Measurements from ENCODE around the gene FHDC1. TPM values are rescaled to one million over a fixed set of nuclear protein-coding genes. Genes with fewer than 3 reads are reported as not detected.

FHDC1 gene
- total and polyA plus RNA-seq, 8 donors: 9.0 to 32.9 (median 10.4) TPM

- no peak overlapping the region for H3K27ac ChIP-seq
- no peak for TF ChIP-seq CTCF (IDR thresholded peaks at IDR 0.05)
- peaks cover under 1% of the 10 kb centered on the region in 2 donors for H3K4me1 ChIP-seq
- no peaks in the 10 kb centered on the region for H3K9me3 ChIP-seq
- intact Hi-C loops (cut with DNase I): no loop called here
- ATAC-seq (no peak), DNase-seq (no peak)
- no peaks in the 10 kb centered on the region for H3K27me3 ChIP-seq
- H3K36me3 ChIP-seq: no peaks in the 10 kb centered on the region
- no peak overlapping the region for H3K4me3 ChIP-seq
Measured at GRCh38 chr4:153001626-153002025, 65.5 kb downstream of the FHDC1 start.

GRCh38 chr4:153002110-153002509 lies 66.0 kb downstream of the FHDC1 start:
- Histone ChIP-seq H3K9me3 (no peaks in the 10 kb centered on the region), H3K36me3 (no peaks in the 10 kb centered on the region), H3K4me3 (no peak overlapping the region), H3K27ac (no peak overlapping the region), H3K27me3 (no peaks in the 10 kb centered on the region), H3K4me1 (no peaks in the 10 kb centered on the region)
- no peak for ATAC-seq
- no peak for DNase-seq
- no peak for TF ChIP-seq CTCF (IDR thresholded peaks at IDR 0.05)
- intact Hi-C loops (cut with DNase I): no loop called here

- ATAC-seq (peak; percentile 21), DNase-seq (peak in 1 of 4 donors; percentile 49)
- intact Hi-C loops (cut with DNase I): no loop called here
- TF ChIP-seq CTCF (IDR thresholded peaks at IDR 0.05): no peak
- Histone ChIP-seq H3K27ac (no peak overlapping the region), H3K4me3 (no peak overlapping the region), H3K4me1 (no peaks in the 10 kb centered on the region), H3K36me3 (no peaks in the 10 kb centered on the region), H3K27me3 (no peaks in the 10 kb centered on the region), H3K9me3 (no peaks in the 10 kb centered on the region)
Measured at GRCh38 chr4:153004081-153004850, 68.1 kb downstream of the FHDC1 start.

GRCh38 chr4:153005899-153006381 lies 69.8 kb downstream of the FHDC1 start:
- H3K27me3 ChIP-seq: no peaks in the 10 kb centered on the region
- no peaks in the 10 kb centered on the region for H3K9me3 ChIP-seq
- no peak for DNase-seq
- intact Hi-C loops (cut with DNase I): no loop called here
- no peak overlapping the region for H3K27ac ChIP-seq
- peak; percentile 22 for ATAC-seq
- H3K36me3 ChIP-seq: no peaks in the 10 kb centered on the region
- H3K4me3 ChIP-seq: no peak overlapping the region
- no peak for TF ChIP-seq CTCF (IDR thresholded peaks at IDR 0.05)
- no peaks in the 10 kb centered on the region for H3K4me1 ChIP-seq

- ATAC-seq (no peak), DNase-seq (no peak)
- H3K36me3 ChIP-seq: no peaks in the 10 kb centered on the region
- intact Hi-C loops (cut with DNase I): no loop called here
- no peaks in the 10 kb centered on the region for H3K27me3 ChIP-seq
- H3K4me3 ChIP-seq: no peak overlapping the region
- no peak for TF ChIP-seq CTCF (IDR thresholded peaks at IDR 0.05)
- no peaks in the 10 kb centered on the region for H3K4me1 ChIP-seq
- no peak overlapping the region for H3K27ac ChIP-seq
- peaks cover 0 to 5% of the 10 kb centered on the region in 2 donors for H3K9me3 ChIP-seq
Measured at GRCh38 chr4:153008578-153009199, 72.6 kb downstream of the FHDC1 start.

All from left lung (tissue), 10 donors.